GM12892 (cell line): ENCODE measurements around the gene MED16.

Experiments
- POLR2AphosphoS5 ChIP-seq: IDR thresholded peaks from 2 replicates; pipeline ENCODE4 v1.6.1; 2011; ENCODE audit warnings: low read depth, low read length, control low read depth
- TAF1 ChIP-seq: IDR thresholded peaks from 2 replicates; pipeline ENCODE4 v1.6.1; 2011; ENCODE audit warnings: low read depth, mild to moderate bottlenecking, control low read depth, low read length, borderline replicate concordance

- no peak for TF ChIP-seq POLR2AphosphoS5
- TF ChIP-seq TAF1 = no peak
Observed at GRCh38 chr19:912181-913079, 19.4 kb upstream of the MED16 start.
